ENCODE results near the gene TMEM163. TPM values are rescaled to one million over a fixed set of nuclear protein-coding genes. Genes with fewer than 3 reads are reported as not detected.

TMEM163 gene
- polyA plus RNA-seq, 3 donors = 0.01 TPM; not detected in 2

DNA sequence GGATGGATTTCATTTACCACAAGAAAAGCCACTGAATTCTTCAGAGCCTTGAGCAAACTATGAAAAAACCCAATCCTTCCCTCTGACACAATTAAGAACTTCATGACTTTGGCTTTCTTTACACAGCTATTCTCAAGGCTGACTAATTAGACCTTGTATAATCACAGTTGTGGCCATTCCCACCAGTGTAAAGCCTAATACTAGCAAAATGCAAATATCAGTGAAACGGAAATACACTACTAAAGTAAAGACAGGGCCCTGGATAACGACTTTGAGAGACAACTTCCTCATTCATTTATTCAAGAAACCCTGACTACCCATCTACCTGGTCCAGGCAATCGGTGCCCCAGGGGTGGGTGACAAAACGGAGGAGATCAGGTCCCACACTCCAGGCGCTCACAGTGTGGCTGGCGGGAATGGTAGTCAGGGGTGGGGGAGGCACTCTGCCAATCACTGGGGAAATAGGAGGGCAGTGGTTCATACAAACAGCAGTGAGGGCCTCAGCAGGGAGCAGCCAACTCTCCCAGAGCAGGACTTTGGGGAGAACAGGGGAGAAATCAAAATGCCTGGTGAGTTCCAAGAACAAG, 28.1 kb downstream of the TMEM163 start:
- WGBS (ENCODE audit: insufficient coverage) = 83% methylated on average over 5 of the region's 6 CpGs
- H3K9me3 ChIP-seq (replicated peaks in 1 of 2; ENCODE audit: control insufficient read depth in 1 of 2, insufficient read depth in 1 of 2, low read length in 2 of 2) = no peaks in the 10 kb centered on the region
- no peaks in the 10 kb centered on the region for H3K9me3 Mint-ChIP-seq
- no peaks in the 10 kb centered on the region for H3K36me3 Mint-ChIP-seq
- DNase-seq = no peak
- no peaks in the 10 kb centered on the region for H3K4me1 ChIP-seq (ENCODE audit: control insufficient read depth in 1 of 2, insufficient read depth in 2 of 2, low read length in 2 of 2)
- H2AFZ ChIP-seq (ENCODE audit: insufficient read depth, low read depth, low read length, poor library complexity, severe bottlenecking) = no peak overlapping the region
- H3K36me3 ChIP-seq (replicated peaks in 1 of 2; ENCODE audit: control insufficient read depth in 1 of 2, insufficient read depth in 2 of 2, low read length in 2 of 2) = no peaks in the 10 kb centered on the region
- intact Hi-C loops (cut with micrococcal nuclease) = no loop called here
- no peaks in the 10 kb centered on the region for H3K79me2 ChIP-seq (ENCODE audit: insufficient read depth, low read length)
- peaks cover 0 to 2% (median 0%) of the 10 kb centered on the region in 3 donors for H3K27me3 Mint-ChIP-seq (ENCODE audit: low read depth in 3 of 3)
- H3K9ac ChIP-seq (ENCODE audit: insufficient read depth, low read length, poor library complexity, severe bottlenecking) = no peak overlapping the region
- no peak overlapping the region for H3K4me3 ChIP-seq (replicated peaks in 1 of 3; ENCODE audit: low read depth in 2 of 3, low read length in 3 of 3)
- H3K4me3 Mint-ChIP-seq = no peak overlapping the region
- H3K4me1 Mint-ChIP-seq = no peaks in the 10 kb centered on the region
- H3K4me2 ChIP-seq (replicated peaks; ENCODE audit: extremely low read depth, low read length, poor library complexity, severe bottlenecking) = no peak overlapping the region
- no peaks in the 10 kb centered on the region for H3K27me3 ChIP-seq (ENCODE audit: control insufficient read depth in 2 of 2, insufficient read depth in 2 of 2, low read length in 2 of 2)
- TF ChIP-seq, protein P1, sequence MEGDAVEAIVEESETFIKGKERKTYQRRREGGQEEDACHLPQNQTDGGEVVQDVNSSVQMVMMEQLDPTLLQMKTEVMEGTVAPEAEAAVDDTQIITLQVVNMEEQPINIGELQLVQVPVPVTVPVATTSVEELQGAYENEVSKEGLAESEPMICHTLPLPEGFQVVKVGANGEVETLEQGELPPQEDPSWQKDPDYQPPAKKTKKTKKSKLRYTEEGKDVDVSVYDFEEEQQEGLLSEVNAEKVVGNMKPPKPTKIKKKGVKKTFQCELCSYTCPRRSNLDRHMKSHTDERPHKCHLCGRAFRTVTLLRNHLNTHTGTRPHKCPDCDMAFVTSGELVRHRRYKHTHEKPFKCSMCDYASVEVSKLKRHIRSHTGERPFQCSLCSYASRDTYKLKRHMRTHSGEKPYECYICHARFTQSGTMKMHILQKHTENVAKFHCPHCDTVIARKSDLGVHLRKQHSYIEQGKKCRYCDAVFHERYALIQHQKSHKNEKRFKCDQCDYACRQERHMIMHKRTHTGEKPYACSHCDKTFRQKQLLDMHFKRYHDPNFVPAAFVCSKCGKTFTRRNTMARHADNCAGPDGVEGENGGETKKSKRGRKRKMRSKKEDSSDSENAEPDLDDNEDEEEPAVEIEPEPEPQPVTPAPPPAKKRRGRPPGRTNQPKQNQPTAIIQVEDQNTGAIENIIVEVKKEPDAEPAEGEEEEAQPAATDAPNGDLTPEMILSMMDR (IDR thresholded peaks at IDR 0.05) = no peak
- H3K27ac Mint-ChIP-seq = no peak overlapping the region
- no peaks in the 10 kb centered on the region for H4K20me1 ChIP-seq (ENCODE audit: insufficient read depth, low read length)
- no peak overlapping the region for H3K27ac ChIP-seq (ENCODE audit: low read depth in 1 of 2, low read length in 2 of 2)

DNA sequence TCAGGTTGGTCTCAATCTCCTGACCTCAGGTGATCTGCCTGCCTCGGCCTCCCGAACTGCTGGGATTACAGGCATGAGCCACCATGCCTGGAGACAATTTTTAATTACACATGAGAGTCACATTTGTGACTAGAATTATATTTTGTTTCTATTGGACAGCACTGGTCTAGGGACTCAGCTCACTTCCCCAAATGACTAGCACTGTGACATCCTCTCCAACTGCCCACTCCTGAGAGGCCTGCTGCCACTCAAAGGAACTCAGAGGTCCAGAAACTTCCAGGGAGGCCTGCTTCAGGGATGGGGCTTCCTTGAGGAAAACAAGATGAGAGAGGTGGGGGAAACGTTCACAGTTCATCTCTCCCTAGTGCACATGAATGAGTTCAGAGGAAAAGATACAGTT, 29.5 kb downstream of the TMEM163 start:
- Mint-ChIP-seq H3K27ac (no peak overlapping the region), H3K4me1 (no peaks in the 10 kb centered on the region), H3K27me3 (ENCODE audit: low read depth in 3 of 3) (no peaks in the 10 kb centered on the region), H3K36me3 (no peaks in the 10 kb centered on the region), H3K9me3 (no peaks in the 10 kb centered on the region), H3K4me3 (no peak overlapping the region)
- H3K4me1 ChIP-seq (ENCODE audit: control insufficient read depth in 1 of 2, insufficient read depth in 2 of 2, low read length in 2 of 2) = no peaks in the 10 kb centered on the region
- no peak overlapping the region for H3K9ac ChIP-seq (ENCODE audit: insufficient read depth, low read length, poor library complexity, severe bottlenecking)
- H3K27ac ChIP-seq (ENCODE audit: low read depth in 1 of 2, low read length in 2 of 2) = no peak overlapping the region
- no peak overlapping the region for H3K4me2 ChIP-seq (replicated peaks; ENCODE audit: extremely low read depth, low read length, poor library complexity, severe bottlenecking)
- DNase-seq = no peak
- no peaks in the 10 kb centered on the region for H3K27me3 ChIP-seq (ENCODE audit: control insufficient read depth in 2 of 2, insufficient read depth in 2 of 2, low read length in 2 of 2)
- no peaks in the 10 kb centered on the region for H3K79me2 ChIP-seq (ENCODE audit: insufficient read depth, low read length)
- no peak overlapping the region for H2AFZ ChIP-seq (ENCODE audit: insufficient read depth, low read depth, low read length, poor library complexity, severe bottlenecking)
- intact Hi-C loops (cut with micrococcal nuclease) = no loop called here
- no peak overlapping the region for H3K4me3 ChIP-seq (replicated peaks in 1 of 3; ENCODE audit: low read depth in 2 of 3, low read length in 3 of 3)
- no peaks in the 10 kb centered on the region for H3K36me3 ChIP-seq (replicated peaks in 1 of 2; ENCODE audit: control insufficient read depth in 1 of 2, insufficient read depth in 2 of 2, low read length in 2 of 2)
- WGBS (ENCODE audit: insufficient coverage) = no CpG with 5 or more reads among the region's 3 CpGs
- H3K9me3 ChIP-seq (replicated peaks in 1 of 2; ENCODE audit: control insufficient read depth in 1 of 2, insufficient read depth in 1 of 2, low read length in 2 of 2) = no peaks in the 10 kb centered on the region
- TF ChIP-seq, protein P1 (IDR thresholded peaks at IDR 0.05) = no peak
- no peaks in the 10 kb centered on the region for H4K20me1 ChIP-seq (ENCODE audit: insufficient read depth, low read length)
